OCI-LY1 (cell line): Measurements from ENCODE around the gene DPP4.

Source experiments
- H2AFZ ChIP-seq: fragments of 200-600 bp; sonication (generic), shearing (Covaris generic); 2 replicates; pipeline ENCODE4 v1.6.0; 2014; ENCODE audit warnings: antibody characterized with exemption, mild to moderate bottlenecking, low read length
- H3F3A ChIP-seq: fragments of 200-600 bp; sonication (generic), shearing (Covaris generic); 2 replicates; pipeline ENCODE4 v1.6.0; 2014; ENCODE audit warnings: mild to moderate bottlenecking, antibody characterized with exemption, low read length, moderate library complexity; ENCODE audit not compliant: insufficient read depth
- H3K27ac ChIP-seq: fragments of 200-600 bp; sonication (generic); 2 replicates; pipeline ENCODE4 v1.5.1; 2014; ENCODE audit warnings: low read length, mixed run types, mild to moderate bottlenecking, low read depth; ENCODE audit not compliant: poor library complexity, severe bottlenecking
- H3K27me3 ChIP-seq: fragments of 200-600 bp; sonication (generic); 2 replicates; pipeline ENCODE4 v1.6.0; 2014; ENCODE audit warnings: antibody characterized with exemption, mild to moderate bottlenecking, low read length, moderate library complexity; ENCODE audit not compliant: insufficient read depth
- H3K36me3 ChIP-seq: fragments of 200-600 bp; sonication (generic); 2 replicates; pipeline ENCODE4 v1.6.1; 2014; ENCODE audit warnings: mild to moderate bottlenecking, antibody characterized with exemption, low read length, moderate library complexity, mixed read lengths; ENCODE audit not compliant: insufficient read depth
- H3K4me1 ChIP-seq: fragments of 200-600 bp; sonication (generic); 2 replicates; pipeline ENCODE4 v1.5.1; 2014; ENCODE audit warnings: mild to moderate bottlenecking, low read length, moderate library complexity; ENCODE audit not compliant: insufficient read depth, severe bottlenecking
- H3K4me2 ChIP-seq: fragments of 200-600 bp; sonication (generic), shearing (Covaris generic); 2 replicates; pipeline ENCODE4 v1.6.1; 2014; ENCODE audit warnings: low read length
- H3K4me3 ChIP-seq: fragments of 200-600 bp; sonication (generic); 2 replicates; pipeline ENCODE4 v1.5.1; 2014; ENCODE audit warnings: low read length, low read depth, mild to moderate bottlenecking, mixed read lengths; ENCODE audit not compliant: poor library complexity, severe bottlenecking
- H3K79me2 ChIP-seq: fragments of 200-600 bp; shearing (Covaris generic); 2 replicates; pipeline ENCODE4 v1.6.1; 2016; ENCODE audit warnings: mixed run types, low read length, mixed read lengths; ENCODE audit not compliant: insufficient read depth
- H3K9ac ChIP-seq: fragments of 200-600 bp; sonication (generic), shearing (Covaris generic); 2 replicates; pipeline ENCODE4 v1.6.1; 2014; ENCODE audit warnings: mild to moderate bottlenecking, low read length, mixed read lengths
- H3K9me2 ChIP-seq: fragments of 200-600 bp; sonication (generic), shearing (Covaris generic); 2 replicates; pipeline ENCODE4 v1.6.1; 2014; ENCODE audit warnings: low read depth, mild to moderate bottlenecking, low read length, mixed read lengths
- H3K9me3 ChIP-seq: fragments of 200-600 bp; shearing (Covaris generic); 2 replicates; pipeline ENCODE4 v1.6.1; 2014; ENCODE audit warnings: low read length, mixed read lengths
- H4K20me1 ChIP-seq: fragments of 200-600 bp; sonication (generic), shearing (Covaris generic); 2 replicates; pipeline ENCODE4 v1.6.0; 2016; ENCODE audit warnings: mild to moderate bottlenecking, low read length; ENCODE audit not compliant: insufficient read depth
- CTCF ChIP-seq: fragments of 200-600 bp; sonication (generic), shearing (Covaris generic); IDR thresholded peaks from 2 replicates; pipeline ENCODE4 v1.5.1; 2017; ENCODE audit warnings: mild to moderate bottlenecking, antibody characterized with exemption, low read length, moderate library complexity, mixed read lengths
- EZH2 ChIP-seq: fragments of 200-600 bp; sonication (generic), shearing (Covaris generic); IDR thresholded peaks from 2 replicates; pipeline ENCODE4 v1.8.0; 2017; ENCODE audit warnings: borderline replicate concordance, mixed run types, mild to moderate bottlenecking, antibody characterized with exemption, low read length, moderate library complexity, mixed read lengths

DPP4 gene

GRCh38 chr2:162028511-162028910, 45.5 kb downstream of the DPP4 start:
- Histone ChIP-seq H3F3A (no peaks in the 10 kb centered on the region), H3K4me3 (no peak overlapping the region), H3K27me3 (no peaks in the 10 kb centered on the region), H3K9me2 (no peaks in the 10 kb centered on the region), H2AFZ (no peak overlapping the region), H3K9ac (no peak overlapping the region), H3K4me1 (no peaks in the 10 kb centered on the region), H3K4me2 (no peak overlapping the region), H3K36me3 (no peaks in the 10 kb centered on the region), H3K27ac (no peak overlapping the region), H3K9me3 (no peaks in the 10 kb centered on the region), H4K20me1 (no peaks in the 10 kb centered on the region), H3K79me2 (no peaks in the 10 kb centered on the region)
- no peak for TF ChIP-seq CTCF
- TF ChIP-seq EZH2, result no peak

- Histone ChIP-seq H2AFZ (no peak overlapping the region), H3K9ac (no peak overlapping the region), H3K4me2 (no peak overlapping the region), H3K4me1 (no peaks in the 10 kb centered on the region), H4K20me1 (no peaks in the 10 kb centered on the region), H3K4me3 (no peak overlapping the region), H3K79me2 (no peaks in the 10 kb centered on the region), H3K36me3 (no peaks in the 10 kb centered on the region), H3K9me2 (no peaks in the 10 kb centered on the region), H3K9me3 (no peaks in the 10 kb centered on the region), H3K27me3 (no peaks in the 10 kb centered on the region), H3F3A (no peaks in the 10 kb centered on the region), H3K27ac (no peak overlapping the region)
- TF ChIP-seq EZH2 (no peak), CTCF (no peak)
These were observed 48.7 kb downstream of the DPP4 start for GRCh38 chr2:162025121-162025911.

GRCh38 chr2:162022290-162022945, 51.6 kb downstream of the DPP4 start:
- H3K27ac ChIP-seq, result no peak overlapping the region
- H4K20me1 ChIP-seq, result no peaks in the 10 kb centered on the region
- H3K4me2 ChIP-seq, result no peak overlapping the region
- H3K9ac ChIP-seq, result no peak overlapping the region
- H3K79me2 ChIP-seq, result no peaks in the 10 kb centered on the region
- no peaks in the 10 kb centered on the region for H3F3A ChIP-seq
- H3K36me3 ChIP-seq, result no peaks in the 10 kb centered on the region
- no peak overlapping the region for H2AFZ ChIP-seq
- H3K27me3 ChIP-seq, result no peaks in the 10 kb centered on the region
- no peak for TF ChIP-seq EZH2
- TF ChIP-seq CTCF, result no peak
- H3K9me3 ChIP-seq, result no peaks in the 10 kb centered on the region
- no peak overlapping the region for H3K4me3 ChIP-seq
- no peaks in the 10 kb centered on the region for H3K9me2 ChIP-seq
- H3K4me1 ChIP-seq, result no peaks in the 10 kb centered on the region
